ENCODE measurements around the gene NKX1-1.
"Not testable (repeated sequence)": the region's sequence is repeated elsewhere in the genome, so short reads cannot be mapped to it uniquely, and the experiment has no call there.

NKX1-1 gene

GRCh38 chr4:1403591-1404572, 2.4 kb downstream of the NKX1-1 start:
- peak; percentile 13 for DNase-seq

GRCh38 chr4:1403177-1403583, 3.1 kb downstream of the NKX1-1 start:
- DNase-seq = no peak

- DNase-seq = peak; percentile 15
Observed at GRCh38 chr4:1402516-1403091, 3.6 kb downstream of the NKX1-1 start.

- DNase-seq = no peak
Observed at GRCh38 chr4:1402021-1402515, 4.2 kb downstream of the NKX1-1 start.

- DNase-seq = peak; percentile 17
Observed at GRCh38 chr4:1401409-1402020, 4.7 kb downstream of the NKX1-1 start.

GRCh38 chr4:1400831-1401408, 5.3 kb downstream of the NKX1-1 start:
- DNase-seq = peak; percentile 12

- DNase-seq = no peak
Observed at GRCh38 chr4:1400191-1400805, 5.9 kb downstream of the NKX1-1 start.

- peak; percentile 7 for DNase-seq
Observed at GRCh38 chr4:1399508-1400190, 6.6 kb downstream of the NKX1-1 start.

GRCh38 chr4:1398681-1399507, 7.3 kb downstream of the NKX1-1 start:
- DNase-seq = peak; percentile 9

- peak; percentile 5 for DNase-seq
Observed at GRCh38 chr4:1396806-1397455, 9.3 kb downstream of the NKX1-1 start.

- peak; percentile 8 for DNase-seq
Observed at GRCh38 chr4:1395941-1396805, 10.1 kb downstream of the NKX1-1 start.

- peak; percentile 1 for DNase-seq
Observed at GRCh38 chr4:1395389-1395820, 10.8 kb downstream of the NKX1-1 start.

- DNase-seq = not testable (repeated sequence)
Observed at GRCh38 chr4:1394554-1395388, 11.5 kb downstream of the NKX1-1 start.

- DNase-seq = no peak
Observed at GRCh38 chr4:1393866-1394265, 12.4 kb downstream of the NKX1-1 start.

- DNase-seq = not testable (repeated sequence)
Observed at GRCh38 chr4:1393363-1393762, 12.9 kb downstream of the NKX1-1 start.

- DNase-seq = no peak
Observed at GRCh38 chr4:1385373-1386340, 20.6 kb downstream of the NKX1-1 start.

- DNase-seq = no peak
Observed at GRCh38 chr4:1384675-1385372, 21.4 kb downstream of the NKX1-1 start.

Data from right hindlimb (tissue), 1 donor.